ENCODE data around the gene UGT1A5.
"Not testable (repeated sequence)": the region's sequence is repeated elsewhere in the genome, so short reads cannot be mapped to it uniquely, and the experiment has no call there.

Gene UGT1A5

GRCh38 chr2:233746475-233747282 lies 34.0 kb downstream of the UGT1A5 start:
- DNase-seq (ENCODE audit: insufficient read length, low spot score) (no peak), FAIRE-seq (no peak)
- TF ChIP-seq POLR2A (IDR thresholded peaks at IDR 0.05; ENCODE audit: low read depth, low read length) = no peak

- DNase-seq (ENCODE audit: insufficient read length, low spot score) (no peak), FAIRE-seq (no peak)
- TF ChIP-seq POLR2A (IDR thresholded peaks at IDR 0.05; ENCODE audit: low read depth, low read length) = no peak
These were observed 34.5 kb downstream of the UGT1A5 start for GRCh38 chr2:233747283-233747544.

GRCh38 chr2:233750689-233751088 lies 38.0 kb downstream of the UGT1A5 start:
- DNase-seq (ENCODE audit: insufficient read length, low spot score); FAIRE-seq: not testable (repeated sequence)

GRCh38 chr2:233751212-233752009 lies 38.7 kb downstream of the UGT1A5 start:
- not testable (repeated sequence) for DNase-seq (ENCODE audit: insufficient read length, low spot score); FAIRE-seq

- no peak for FAIRE-seq
- DNase-seq (ENCODE audit: insufficient read length, low spot score) = no peak
- no peak for TF ChIP-seq POLR2A (IDR thresholded peaks at IDR 0.05; ENCODE audit: low read depth, low read length)
These were observed 42.3 kb downstream of the UGT1A5 start for GRCh38 chr2:233754872-233755611.

- no peak for FAIRE-seq
- TF ChIP-seq POLR2A (IDR thresholded peaks at IDR 0.05; ENCODE audit: low read depth, low read length) = no peak
- no peak for DNase-seq (ENCODE audit: insufficient read length, low spot score)
These were observed 43.8 kb downstream of the UGT1A5 start for GRCh38 chr2:233756429-233757081.

GRCh38 chr2:233758141-233758540 lies 45.4 kb downstream of the UGT1A5 start:
- DNase-seq (ENCODE audit: insufficient read length, low spot score) = no peak
- no peak for TF ChIP-seq POLR2A (IDR thresholded peaks at IDR 0.05; ENCODE audit: low read depth, low read length)
- FAIRE-seq = no peak

- TF ChIP-seq POLR2A (IDR thresholded peaks at IDR 0.05; ENCODE audit: low read depth, low read length) = no peak
- DNase-seq (ENCODE audit: insufficient read length, low spot score) (no peak), FAIRE-seq (no peak)
These were observed 46.1 kb downstream of the UGT1A5 start for GRCh38 chr2:233758849-233759248.

GRCh38 chr2:233760043-233760442 lies 47.3 kb downstream of the UGT1A5 start, which contains the start of gene UGT1A1:
Gene UGT1A1 (plus strand): TSS chr2:233760270. CDS start chr2:233760288, 18 bp downstream.
- no peak for TF ChIP-seq POLR2A (IDR thresholded peaks at IDR 0.05; ENCODE audit: low read depth, low read length)
- FAIRE-seq (no peak), DNase-seq (ENCODE audit: insufficient read length, low spot score) (no peak)

- TF ChIP-seq POLR2A (IDR thresholded peaks at IDR 0.05; ENCODE audit: low read depth, low read length) = no peak
- DNase-seq (ENCODE audit: insufficient read length, low spot score) (no peak), FAIRE-seq (no peak)
These were observed 48.5 kb downstream of the UGT1A5 start for GRCh38 chr2:233761040-233761769.

- TF ChIP-seq POLR2A (IDR thresholded peaks at IDR 0.05; ENCODE audit: low read depth, low read length) = no peak
- DNase-seq (ENCODE audit: insufficient read length, low spot score) (no peak), FAIRE-seq (no peak)
These were observed 51.6 kb downstream of the UGT1A5 start for GRCh38 chr2:233764264-233764663.

GRCh38 chr2:233764761-233765160 lies 52.1 kb downstream of the UGT1A5 start:
- TF ChIP-seq POLR2A (IDR thresholded peaks at IDR 0.05; ENCODE audit: low read depth, low read length) = no peak
- no peak for FAIRE-seq
- DNase-seq (ENCODE audit: insufficient read length, low spot score) = no peak

- TF ChIP-seq POLR2A (IDR thresholded peaks at IDR 0.05; ENCODE audit: low read depth, low read length) = no peak
- FAIRE-seq (no peak), DNase-seq (ENCODE audit: insufficient read length, low spot score) (no peak)
These were observed 53.7 kb downstream of the UGT1A5 start for GRCh38 chr2:233766416-233766815.

Measured in H54 (cell line).